NCI-H1930 (cell line): ENCODE measurements around the gene CD63.
"Not testable (repeated sequence)": the region's sequence is repeated elsewhere in the genome, so short reads cannot be mapped to it uniquely, and the experiment has no call there.

Experiments
- DNase-seq, 2 experiments: peaks; one replicate each; lab custom pipeline; 2025; lab: John Stamatoyannopoulos, UW

Gene CD63

GRCh38 chr12:55728939-55729818, at the start of gene CD63:
Gene CD63 (minus strand): TSS chr12:55729009. CDS start chr12:55728341, 668 bp downstream.
- DNase-seq = peak; percentile 42 to 67

DNA sequence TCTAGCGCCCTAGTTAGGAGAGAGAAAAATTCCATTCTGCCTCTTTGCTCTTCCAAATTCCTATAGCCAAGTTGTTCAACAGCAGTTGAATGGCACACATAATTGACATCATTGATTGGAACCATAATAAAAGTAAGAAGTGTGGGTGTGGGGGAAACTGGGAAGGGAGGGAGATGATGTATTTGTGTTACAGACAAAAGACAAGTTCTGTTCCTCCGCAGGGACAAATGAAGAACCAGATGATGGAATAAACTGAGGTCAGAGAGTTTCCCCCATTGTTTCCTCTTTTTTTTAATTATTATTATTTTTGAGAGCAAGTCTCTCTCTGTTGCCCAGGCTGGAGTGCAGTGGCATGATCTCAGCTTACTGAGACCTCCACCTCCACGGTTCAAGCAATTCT, 49.0 kb upstream of the CD63 start:
- DNase-seq = no peak

DNA sequence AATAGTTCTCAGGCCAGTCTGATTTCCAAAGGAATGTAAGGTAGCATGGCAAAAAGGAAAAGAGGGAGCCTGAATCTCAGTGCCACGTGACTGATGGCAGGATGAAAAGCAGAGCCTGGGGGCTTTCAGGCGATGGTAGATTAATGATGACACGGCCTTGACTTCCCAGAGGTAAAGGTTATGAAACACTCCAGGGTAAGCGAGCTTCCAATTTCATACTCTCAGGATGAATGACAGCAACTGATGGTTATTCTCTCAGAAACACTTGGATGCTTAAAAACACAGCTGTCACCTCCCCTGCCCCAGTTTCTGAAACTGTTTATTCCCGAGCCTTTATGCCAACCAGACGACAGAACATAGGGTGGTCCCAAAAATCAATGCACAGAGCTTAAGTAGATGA, 42.9 kb upstream of the CD63 start:
- no peak for DNase-seq

DNA sequence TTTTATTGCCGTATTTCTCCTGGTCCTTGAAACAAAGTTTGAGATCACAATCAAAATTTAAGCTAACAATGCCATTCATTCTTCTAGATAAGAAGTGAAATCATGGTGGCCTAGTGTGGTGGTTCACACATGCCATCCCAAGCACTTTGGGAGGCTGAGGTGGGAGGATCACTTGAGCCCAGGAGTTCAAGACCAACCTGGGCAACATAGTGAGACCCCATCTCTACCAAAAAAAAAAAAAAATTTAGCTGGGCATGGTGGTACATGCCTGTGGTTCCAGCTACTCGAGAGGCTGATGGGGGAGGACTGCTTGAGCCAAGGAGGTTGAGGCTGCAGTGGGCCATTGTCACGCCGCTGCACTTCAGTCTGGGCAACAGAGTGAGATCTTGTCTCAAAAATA, 38.3 kb upstream of the CD63 start:
- DNase-seq = no peak

GRCh38 chr12:55765736-55766290, 37.0 kb upstream of the CD63 start:
- no peak for DNase-seq

DNA sequence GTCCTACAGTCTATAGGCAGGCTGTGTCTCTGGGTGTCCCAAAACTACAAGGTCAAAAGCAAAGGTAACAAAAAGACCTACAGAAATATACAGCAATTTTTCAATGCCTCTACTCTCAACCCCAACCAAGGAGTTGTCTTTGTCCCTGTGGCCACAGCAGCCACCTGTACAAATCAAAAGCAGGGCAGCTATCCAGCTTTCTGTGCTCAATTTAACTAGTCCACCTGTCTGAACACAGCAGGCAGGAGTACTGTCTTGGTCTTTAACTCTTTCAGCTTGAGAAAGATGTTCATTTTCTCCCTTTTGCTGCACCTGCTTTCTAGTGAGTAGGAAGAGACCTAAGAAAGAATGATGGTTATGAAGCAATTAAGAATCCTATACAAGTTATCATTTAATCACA, 33.8 kb upstream of the CD63 start:
- no peak for DNase-seq

DNA sequence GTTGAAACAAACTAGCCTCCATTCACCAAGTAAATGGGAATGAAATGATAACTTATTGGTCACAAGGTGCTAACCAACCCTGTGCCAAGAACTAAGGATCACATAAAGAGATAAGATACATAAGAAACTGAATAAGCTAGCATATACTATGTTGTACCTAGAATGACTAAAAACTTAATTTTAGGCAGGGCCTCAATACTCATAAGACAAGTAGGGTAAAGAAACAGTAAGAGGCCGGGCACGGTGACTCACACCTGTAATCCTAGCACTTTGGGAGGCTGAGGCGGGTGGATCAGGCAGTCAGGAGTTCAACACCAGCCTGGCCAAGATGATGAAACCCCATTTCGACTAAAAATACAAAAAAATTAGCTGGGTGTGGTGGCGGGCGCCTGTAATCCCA, 31.9 kb upstream of the CD63 start:
- DNase-seq = no peak

DNA sequence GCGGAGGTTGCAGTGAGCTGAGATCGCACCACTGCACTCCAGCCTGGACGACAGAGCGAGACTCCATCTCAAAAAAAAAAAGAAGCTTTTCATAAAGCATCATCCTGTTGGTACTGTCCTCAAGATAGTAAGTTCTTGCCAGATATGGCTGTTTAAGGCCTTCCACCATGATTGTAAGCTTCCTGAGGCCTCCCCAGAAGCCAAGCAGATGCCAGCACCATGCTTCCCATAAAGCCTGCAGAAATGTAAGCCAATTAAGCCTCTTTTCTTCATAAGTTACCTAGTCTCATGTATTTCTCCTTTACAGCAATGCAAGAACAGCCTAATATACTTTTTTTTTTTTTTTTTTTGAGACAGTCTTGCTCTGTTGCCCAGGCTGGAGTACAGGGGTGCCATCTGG, 29.8 kb upstream of the CD63 start:
- not testable (repeated sequence) for DNase-seq

DNA sequence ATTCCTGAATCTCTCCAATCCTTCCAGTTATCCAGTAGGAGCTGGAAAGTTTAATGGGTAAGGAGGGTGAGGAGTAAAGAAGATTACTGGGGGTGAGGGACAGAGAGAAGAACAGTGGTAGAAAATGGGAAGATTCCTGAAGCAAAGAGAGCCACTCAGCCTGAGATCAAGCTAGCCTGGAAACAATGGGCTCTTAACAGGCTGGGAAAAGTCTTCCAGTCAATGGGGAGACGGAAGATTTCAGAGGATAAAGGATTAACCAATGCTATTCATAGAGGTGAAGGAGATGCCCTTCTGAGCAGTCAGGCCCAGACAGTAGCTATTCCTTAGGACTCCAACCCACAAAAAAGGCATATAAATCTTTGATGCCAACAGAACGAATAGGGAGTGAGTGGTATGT, 28.9 kb upstream of the CD63 start:
- DNase-seq = no peak

- DNase-seq = no peak
These were observed 26.4 kb upstream of the CD63 start for GRCh38 chr12:55755246-55755645.

DNA sequence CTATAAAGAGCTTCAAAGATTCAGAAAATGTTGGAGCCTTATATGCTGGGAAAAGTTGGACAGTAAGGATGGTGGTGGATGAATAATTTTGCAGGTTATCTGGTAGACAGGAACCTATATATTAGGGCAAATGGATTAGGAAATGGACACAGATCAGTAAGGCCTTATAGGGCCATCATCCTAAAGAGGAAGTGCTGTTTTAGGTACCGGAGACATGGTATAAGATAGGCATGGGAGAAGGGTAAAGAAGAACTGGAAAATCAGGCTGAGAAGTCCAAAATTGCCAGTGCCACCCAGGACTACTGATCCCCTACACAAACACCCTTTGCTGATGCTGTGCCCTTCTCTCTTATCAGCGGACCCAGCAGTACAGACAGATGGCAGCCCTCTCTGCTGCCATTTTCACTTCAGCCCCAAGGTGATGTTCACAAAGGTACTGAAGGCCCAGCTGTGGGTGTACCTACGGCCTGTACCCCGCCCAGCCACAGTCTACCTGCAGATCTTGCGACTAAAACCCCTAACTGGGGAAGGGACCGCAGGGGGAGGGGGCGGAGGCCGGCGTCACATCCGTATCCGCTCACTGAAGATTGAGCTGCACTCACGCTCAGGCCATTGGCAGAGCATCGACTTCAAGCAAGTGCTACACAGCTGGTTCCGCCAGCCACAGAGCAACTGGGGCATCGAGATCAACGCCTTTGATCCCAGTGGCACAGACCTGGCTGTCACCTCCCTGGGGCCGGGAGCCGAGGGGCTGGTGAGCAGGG, 19.6 kb upstream of the CD63 start:
- DNase-seq = no peak

- DNase-seq = no peak
These were observed 18.1 kb upstream of the CD63 start for GRCh38 chr12:55746913-55747231.

DNA sequence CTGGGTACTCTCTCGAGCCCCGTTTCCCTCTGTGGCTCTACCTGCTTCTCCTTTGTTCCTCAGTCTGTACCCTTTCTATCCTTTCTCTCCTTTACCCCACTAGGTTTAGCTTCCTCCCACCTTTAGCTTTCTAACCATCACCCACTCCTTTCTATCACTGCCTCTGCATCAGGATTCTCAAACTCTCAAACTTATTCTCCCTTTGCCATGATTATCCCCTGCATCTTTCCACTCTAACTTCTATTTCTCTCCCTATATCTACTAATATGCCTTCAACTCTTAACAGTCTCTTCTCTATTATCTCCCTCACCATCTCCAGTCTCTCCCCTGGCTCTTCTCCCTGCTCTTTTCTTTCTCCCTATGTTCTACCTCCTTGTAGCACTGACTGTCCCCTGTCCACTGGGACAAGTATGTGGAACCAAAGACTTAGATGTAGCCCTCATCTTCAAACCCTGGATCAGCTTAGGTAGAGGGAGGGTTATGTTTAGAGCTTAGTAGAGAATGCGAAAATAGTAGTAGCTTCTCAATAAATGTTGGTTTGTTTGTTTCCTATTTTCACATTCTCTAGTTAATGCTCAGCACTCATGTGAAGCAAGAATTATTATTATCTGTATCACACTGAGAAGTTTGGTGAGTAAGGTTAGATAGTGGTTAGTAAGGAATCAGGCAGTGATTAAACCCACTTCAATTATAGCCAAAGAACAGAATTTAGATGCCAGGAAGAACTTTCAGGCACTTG, 17.5 kb upstream of the CD63 start:
- DNase-seq = no peak

- DNase-seq = no peak
These were observed 16.8 kb upstream of the CD63 start for GRCh38 chr12:55745361-55746173.

DNA sequence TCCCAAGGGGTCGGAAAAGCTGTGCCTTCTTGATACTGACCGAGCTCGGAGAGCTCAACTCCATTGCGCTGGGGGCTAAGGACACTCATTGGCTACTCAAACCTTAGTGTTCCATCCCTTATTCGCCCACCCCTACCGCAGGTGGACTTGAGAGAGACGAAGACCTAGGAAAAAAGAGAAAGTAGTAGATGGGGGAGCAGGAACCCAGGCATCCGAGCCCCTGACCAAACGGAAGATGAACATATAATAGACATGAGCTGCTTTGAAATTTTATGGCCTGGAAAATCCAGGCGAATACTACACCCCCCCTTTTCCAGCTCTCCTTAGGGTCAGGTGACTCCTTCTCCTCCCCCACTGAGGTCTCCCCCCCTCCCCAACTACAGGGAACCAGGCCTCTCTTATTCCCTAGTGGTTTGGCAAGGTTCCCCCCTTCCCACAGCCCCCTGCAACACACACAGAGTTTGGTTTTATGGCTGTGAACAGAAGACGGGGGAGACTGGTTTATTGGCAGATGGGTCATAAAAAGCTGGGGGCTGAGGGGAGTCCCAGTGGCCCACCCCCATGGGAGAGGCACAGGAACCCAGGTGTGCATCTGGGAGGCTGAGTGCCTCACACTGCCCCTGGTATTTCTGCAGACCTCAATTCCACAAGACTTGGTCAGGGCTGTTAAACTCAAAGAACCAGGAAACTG, 15.7 kb upstream of the CD63 start:
- DNase-seq = no peak

DNA sequence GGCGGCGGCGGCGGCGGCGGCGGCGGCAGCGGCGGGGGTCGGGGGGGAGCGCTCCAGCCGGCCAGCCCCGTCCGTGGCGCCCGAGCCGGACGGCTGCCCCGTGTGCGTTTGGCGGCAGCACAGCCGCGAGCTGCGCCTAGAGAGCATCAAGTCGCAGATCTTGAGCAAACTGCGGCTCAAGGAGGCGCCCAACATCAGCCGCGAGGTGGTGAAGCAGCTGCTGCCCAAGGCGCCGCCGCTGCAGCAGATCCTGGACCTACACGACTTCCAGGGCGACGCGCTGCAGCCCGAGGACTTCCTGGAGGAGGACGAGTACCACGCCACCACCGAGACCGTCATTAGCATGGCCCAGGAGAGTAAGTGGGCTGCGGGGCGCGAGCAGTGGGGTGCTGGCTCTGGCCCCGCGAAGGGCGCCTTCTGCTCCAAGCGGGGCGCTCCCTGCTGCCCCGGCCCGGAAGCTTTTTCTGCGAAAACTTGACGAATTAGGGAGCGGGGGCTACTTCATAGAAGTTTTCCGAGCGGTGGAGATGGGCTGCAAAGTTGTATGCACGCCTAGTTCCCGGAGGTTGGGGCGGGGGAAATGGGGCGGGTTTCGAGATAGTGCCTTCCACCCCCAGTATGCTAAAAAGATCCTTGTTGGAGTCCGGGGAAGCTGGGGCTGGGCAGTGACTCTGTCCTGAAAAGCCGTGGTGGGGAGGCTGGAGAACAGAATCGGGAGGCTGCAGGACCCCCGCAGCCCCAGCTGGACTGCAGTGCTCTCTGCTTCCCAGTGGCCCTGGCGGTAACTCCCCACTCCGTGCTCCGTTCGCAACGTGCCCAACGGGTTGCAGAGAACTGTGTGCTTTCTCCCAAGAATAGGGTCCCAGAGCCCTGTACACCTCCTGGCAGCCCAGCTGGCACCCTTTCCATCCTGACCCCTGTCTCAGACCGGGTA, 14.9 kb upstream of the CD63 start:
- DNase-seq = peak in 1 of 2 experiments; percentile 49

GRCh38 chr12:55742719-55743405, 14.1 kb upstream of the CD63 start, which contains the start of gene GDF11:
Gene GDF11 (plus strand): TSS chr12:55743122. CDS start chr12:55743317, 195 bp downstream.
- peak; percentile 59 to 83 for DNase-seq

- no peak for DNase-seq
These were observed 13.3 kb upstream of the CD63 start for GRCh38 chr12:55741931-55742680.
